ENCODE measurements around the gene PHACTR4.
"Not testable (repeated sequence)": the region's sequence is repeated elsewhere in the genome, so short reads cannot be mapped to it uniquely, and the experiment has no call there.

The PHACTR4 gene

DNA sequence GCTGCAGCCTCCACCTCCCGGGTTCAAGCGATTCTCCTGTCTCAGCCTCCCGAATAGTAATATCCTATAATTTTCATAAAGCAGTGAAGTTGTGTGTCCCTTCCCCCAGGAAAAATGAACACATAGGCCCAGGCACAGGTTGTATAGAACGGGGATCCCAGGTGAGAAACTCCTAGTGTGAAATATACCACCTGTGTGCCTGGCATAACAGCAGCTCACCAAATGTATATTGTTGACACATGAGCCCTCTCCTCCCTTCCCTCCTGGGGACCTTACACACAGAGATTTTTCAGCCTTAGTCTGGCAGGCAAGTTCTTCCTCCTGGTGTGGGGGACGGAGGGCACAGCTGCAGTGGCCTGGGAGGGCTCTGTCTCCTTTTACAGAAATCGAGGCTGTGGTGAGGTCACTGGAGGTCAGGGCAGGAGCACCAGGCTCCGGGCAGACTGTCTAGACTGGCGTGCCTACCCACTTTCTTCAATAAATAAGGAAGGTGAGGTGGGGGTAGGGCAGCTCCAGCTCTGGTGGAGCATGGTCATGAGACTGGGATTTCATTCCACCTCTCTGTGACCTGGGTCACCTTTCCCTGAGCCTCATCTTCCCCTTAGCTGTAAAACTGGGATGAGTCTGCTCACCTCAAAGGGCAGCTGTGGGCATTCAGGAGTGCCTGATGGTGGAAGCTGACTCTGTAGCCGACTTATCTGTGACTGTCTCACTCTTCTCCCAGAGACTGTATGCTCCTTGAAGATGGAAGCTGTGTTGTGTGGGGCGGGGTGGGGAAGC, 150.6 kb downstream of the PHACTR4 start:
- FAIRE-seq: no peak
- peak; percentile 12 for DNase-seq (ENCODE audit: low spot score)

DNA sequence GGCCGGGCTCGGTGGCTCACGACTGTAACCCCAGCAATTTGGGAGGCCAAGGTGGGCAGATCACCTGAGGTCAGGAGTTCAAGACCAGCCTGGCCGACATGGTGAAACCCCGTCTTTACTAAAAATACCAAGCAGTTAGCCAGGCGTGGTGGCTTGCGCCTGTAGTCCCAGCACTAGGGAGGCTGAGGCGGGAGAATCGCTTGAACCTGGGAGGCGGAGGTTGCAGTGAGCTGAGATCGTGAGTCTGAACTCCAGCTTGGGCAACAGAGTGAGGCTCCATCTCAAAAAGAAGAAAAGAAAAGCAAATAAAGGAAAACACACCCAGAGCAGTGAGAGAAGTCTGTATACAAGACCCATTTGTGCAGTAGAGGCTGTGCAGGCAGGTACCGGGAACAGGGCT, 151.3 kb downstream of the PHACTR4 start:
- not testable (repeated sequence) for FAIRE-seq; DNase-seq (ENCODE audit: low spot score)

DNA sequence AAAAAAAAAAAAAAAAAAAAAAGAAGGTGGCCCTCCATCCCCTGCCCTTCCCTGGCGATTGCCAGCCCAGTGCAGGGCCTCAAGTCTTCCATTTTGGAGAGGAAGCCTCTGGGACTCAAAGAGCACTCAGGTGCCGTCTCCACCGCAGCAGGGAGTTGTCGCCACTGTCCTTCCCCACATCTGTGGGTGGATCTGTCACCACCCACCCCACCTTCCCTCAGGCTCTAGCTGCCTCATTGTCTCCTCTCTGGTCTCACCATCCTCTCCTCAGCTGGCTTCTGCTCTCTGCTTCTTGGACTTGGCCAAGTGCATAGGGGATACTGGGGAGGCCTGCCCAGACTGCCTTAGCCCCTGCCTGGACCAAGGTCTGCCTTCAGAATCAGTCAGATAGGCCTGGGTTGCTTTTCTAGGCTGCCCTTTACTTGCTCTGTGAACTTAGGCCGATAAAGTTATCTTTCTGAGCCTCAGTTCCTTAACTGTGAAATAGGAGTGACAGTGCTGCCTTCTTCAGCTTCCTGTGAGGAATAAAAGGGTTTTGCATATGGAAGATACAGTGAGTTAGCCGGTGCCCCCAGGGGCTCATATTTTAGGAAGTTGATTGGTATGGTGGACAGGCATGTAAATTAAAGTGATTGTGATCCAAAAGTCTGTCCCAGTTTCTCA, 152.1 kb downstream of the PHACTR4 start:
- FAIRE-seq: no peak
- DNase-seq (ENCODE audit: low spot score): no peak

DNA sequence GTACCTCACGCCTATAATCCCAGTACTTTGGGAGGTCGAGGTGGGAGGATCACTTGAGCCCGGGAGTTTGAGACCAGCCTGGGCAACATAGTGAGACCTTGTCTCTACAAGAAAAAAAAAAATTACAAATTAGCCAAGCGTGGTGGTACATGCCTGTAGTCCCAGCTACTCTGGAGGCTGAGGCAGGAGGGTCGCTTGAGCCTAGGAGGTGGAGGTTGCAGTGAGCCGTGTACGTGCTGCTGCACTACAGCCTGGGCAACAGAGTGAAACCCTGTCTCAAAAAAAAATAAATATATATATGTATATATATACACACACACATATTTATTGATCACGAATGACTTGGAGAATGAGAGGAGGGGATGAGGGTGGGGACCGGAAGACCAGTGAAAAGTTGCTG, 153.0 kb downstream of the PHACTR4 start:
- not testable (repeated sequence) for FAIRE-seq; DNase-seq (ENCODE audit: low spot score)

DNA sequence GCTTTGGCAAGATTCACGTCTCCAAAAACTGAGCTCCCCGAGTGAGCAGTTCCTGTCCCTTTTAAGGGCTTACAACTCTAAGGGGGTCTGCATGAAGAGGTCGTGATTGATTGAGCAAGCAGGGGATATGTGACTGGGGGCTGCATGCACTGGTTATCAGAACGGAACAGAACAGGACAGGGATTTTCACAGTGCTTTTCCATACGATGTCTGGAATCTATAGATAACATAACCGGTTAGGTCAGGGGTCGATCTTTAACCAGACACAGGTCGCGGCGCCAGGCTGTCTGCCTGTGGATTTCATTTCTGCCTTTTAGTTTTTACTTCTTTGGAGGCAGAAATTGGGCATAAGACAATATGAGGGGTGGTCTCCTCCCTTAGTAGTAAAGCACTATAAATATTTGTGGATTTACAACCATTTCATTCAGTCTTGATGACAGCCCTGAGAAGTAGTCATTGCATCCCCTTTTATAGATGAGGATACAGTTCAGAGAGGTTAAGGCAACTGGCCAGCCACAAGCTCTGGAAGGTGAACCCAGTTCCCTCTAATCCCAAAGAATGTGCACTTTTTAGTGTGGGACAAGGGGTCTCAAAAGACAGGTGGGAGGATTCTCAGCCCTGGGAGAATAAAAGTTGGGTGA, 155.6 kb downstream of the PHACTR4 start:
- DNase-seq (ENCODE audit: low spot score); FAIRE-seq: not testable (repeated sequence)

DNA sequence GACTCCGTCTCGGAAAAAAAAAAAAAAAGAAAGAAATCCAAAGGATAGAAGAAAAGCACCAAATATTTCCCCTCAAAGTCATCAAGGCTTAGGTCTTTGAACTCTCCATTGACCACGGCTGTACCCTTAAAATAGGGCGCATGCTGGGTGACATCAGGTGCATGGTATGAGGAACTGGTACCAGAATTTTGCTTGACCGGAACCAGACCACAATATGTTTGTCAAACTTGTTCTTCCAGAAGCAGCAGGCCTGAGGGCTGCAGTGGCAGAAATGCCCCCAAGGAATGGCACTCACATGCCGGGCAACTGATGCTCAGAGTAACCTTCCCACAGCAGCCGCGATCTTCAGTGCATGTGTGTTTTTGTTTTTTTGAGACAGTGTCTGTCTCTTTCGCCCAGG, 157.3 kb downstream of the PHACTR4 start:
- FAIRE-seq: no peak
- DNase-seq (ENCODE audit: low spot score): peak; percentile 65

DNA sequence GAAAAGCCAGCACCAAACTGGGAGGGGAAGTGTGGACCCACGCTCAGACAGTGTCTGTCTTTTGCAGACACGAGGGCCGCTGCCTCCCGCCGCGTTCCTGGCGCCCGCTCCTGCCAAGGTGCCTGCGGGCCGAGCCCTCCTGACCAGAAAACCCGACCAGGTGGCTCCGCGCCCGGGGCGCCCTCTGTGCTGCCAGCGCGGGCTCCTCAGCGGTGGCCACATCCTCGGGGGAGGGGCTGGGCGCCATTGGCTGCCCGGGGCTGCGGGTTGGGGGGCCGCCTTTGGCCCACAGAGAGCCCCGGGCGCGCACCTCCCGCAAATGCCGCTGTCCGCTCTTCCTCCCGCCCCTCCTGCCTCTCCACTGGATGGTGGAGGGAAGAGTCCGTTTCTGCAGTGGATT, 160.9 kb downstream of the PHACTR4 start:
- FAIRE-seq (no peak), DNase-seq (ENCODE audit: low spot score) (no peak)

DNA sequence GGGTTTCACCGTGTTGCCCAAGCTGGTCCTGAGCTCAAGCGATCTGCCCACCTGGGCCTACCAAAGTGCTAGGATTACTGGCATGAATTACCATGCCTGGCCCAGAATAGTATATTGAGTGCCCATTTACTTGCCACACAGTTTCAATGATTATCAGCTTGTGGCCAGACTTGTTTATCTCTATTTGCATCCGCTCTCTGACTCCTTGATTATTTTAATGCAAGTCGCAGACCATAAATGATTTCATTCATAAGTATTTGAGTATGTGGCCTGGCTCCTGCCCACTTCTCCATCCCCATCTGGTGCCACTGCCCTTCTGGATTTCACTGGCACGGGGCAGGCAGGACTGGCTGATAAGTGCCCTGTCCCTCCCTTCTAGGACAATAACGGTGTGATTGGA, 165.1 kb downstream of the PHACTR4 start:
- DNase-seq (ENCODE audit: low spot score): no peak
- no peak for FAIRE-seq

DNA sequence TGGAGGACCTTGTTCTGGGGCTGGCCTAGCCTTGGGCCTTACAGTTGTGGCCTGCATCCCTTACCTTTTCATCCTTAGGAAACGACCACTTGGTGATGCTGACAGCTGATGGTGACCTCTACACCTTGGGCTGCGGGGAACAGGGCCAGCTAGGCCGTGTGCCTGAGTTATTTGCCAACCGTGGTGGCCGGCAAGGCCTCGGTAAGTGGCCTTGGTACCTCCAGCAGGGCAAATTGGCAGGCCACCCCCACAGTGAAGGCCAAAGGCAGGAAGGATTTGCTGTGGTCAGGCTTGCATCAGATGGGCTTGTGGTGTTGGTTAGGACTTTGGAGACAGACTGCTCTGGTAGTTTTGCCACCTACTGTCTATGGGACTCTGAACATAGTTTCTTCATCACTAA, 165.6 kb downstream of the PHACTR4 start:
- DNase-seq (ENCODE audit: low spot score) (no peak), FAIRE-seq (no peak)

DNA sequence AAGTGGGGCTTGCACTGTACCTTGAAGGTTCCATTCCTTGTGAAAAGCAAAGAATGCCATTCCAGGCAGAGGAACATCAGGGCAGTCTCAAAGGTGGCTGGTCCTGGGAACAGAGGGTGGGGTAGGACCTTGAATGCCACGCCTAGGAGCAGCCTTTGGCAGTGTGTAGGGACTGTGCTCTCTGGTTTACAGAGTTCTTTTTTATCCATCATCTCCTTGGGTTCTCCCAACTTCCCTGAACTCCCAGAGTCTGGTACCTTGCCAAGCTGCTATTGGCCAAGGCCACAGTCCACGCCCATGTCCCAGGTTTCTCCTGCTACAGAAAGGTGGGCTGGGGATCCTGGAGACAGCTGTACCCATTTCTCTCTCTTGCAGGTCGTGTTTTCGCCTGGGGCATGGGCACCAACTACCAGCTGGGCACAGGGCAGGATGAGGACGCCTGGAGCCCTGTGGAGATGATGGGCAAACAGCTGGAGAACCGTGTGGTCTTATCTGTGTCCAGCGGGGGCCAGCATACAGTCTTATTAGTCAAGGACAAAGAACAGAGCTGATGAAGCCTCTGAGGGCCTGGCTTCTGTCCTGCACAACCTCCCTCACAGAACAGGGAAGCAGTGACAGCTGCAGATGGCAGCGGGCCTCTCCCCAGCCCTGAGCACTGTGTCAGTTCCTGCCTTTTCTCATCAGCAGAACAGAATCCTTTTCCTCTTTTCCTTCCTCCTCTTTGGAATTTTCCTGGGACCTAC, 168.1 kb downstream of the PHACTR4 start:
- DNase-seq (ENCODE audit: low spot score) (no peak), FAIRE-seq (no peak)

DNA sequence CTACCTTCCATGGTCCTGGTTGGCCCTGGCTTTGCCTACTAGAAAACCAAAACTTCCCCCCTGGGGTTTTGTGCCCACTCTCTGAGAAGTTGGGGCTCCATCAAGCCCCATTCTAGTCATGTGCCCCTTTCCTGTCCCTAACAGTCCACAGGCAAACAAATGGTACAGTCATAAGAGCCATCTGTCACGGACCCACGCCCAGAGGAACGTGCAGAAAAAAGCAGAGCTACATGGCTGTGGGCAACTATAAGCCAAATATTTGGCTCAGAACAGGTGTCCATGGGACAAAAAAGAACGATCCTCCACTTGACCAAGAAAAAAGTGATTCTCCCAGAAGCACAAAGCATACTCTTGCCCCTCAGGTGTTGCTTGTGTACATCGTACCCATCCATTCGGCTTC, 168.7 kb downstream of the PHACTR4 start:
- DNase-seq (ENCODE audit: low spot score): no peak
- FAIRE-seq: no peak

DNA sequence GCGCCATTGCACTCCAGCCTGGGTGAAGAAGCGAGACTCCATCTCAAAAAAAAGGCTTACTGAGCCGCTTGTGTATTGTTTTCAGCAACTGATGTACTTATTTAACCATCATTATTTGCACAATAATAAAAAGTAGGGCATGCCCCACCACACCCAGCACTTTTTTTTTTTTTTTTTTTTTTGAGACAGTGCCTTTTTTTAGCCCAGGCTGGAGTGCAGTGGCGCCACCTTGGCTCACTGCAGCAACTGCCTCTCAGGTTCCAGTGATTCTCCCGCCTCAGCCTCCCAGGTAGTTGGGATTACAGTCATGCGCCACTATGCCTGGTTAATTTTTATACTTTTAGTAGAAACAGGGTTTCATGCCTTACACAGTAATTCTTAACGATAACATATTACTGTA, 171.1 kb downstream of the PHACTR4 start:
- DNase-seq (ENCODE audit: low spot score): no peak
- FAIRE-seq: no peak

DNA sequence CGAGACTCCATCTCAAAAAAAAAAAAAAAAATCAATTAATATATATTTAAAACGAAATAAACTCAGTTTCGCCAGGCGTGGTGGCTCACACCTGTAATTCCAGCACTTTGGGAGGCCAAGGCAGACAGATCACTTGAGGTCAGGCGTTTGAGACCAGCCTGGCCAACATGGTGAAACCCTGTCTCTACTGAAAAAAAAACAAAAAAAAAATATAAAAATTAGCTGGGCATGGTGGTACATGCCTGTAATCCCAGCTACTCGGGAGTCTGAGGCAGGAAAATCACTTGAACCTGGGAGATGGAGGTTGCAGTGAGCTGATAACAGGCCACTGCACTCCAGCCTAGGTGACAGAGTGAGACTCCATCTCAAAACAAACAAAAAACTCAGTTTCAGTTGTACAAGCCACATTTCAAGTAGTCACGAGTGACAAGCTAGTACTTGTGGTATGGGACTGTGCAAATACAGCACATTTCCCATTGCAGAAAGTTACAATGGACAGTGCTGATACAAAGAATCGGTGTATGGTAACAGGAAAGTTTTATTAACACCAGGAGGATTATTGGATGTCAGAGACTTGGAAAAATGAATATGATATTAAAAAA, 172.0 kb downstream of the PHACTR4 start:
- not testable (repeated sequence) for FAIRE-seq; DNase-seq (ENCODE audit: low spot score)

DNA sequence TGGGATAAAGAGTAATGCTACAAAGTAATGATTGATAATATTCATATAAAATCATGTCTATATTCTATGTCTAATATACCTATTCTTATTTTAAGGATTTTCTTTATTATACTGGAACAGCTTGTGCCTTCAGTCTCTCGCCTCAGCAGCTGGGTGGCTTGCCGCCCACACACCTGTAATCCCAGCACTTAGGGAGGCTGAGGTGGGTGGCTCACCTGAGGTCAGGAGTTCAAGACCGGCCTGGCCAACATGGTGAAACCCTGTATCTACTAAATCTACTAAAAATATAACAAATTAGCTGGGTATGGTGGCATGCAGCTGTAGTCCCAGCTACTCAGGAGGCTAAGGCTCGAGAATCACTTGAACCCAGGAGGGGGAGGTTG, 175.7 kb downstream of the PHACTR4 start:
- no peak for DNase-seq (ENCODE audit: low spot score)
- FAIRE-seq: no peak

DNA sequence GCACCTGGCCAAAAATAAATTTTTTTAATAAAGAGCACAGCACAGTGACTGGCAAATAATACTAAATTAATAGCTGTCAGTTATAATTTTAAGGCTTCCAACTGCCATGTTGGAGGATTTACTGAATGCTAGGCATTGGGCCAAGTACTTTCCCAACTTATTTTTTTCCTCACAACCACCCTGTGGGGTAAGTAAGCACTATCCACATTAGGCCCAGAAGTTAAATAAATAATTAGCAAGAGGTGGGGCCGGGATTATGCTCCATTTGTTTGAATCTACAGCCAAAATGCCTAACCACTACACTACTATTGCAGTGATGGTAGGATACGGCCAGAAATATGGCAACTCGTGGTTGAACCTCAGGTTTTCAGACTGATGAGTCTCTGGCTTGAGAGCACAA, 178.8 kb downstream of the PHACTR4 start:
- DNase-seq (ENCODE audit: low spot score): no peak

More for the DNA sequence above, 178.8 kb downstream of the PHACTR4 start:
- no peak for FAIRE-seq
